ENCODE results near the gene EPHB3. TPM values are rescaled to one million over a fixed set of nuclear protein-coding genes. Genes with fewer than 3 reads are reported as not detected.
A peak's percentile ranks its signal among the peaks of the same experiment; 100 is the strongest.

Gene EPHB3
- polyA plus RNA-seq (2012; ENCODE audit: insufficient read depth, insufficient read length): not detected

DNA sequence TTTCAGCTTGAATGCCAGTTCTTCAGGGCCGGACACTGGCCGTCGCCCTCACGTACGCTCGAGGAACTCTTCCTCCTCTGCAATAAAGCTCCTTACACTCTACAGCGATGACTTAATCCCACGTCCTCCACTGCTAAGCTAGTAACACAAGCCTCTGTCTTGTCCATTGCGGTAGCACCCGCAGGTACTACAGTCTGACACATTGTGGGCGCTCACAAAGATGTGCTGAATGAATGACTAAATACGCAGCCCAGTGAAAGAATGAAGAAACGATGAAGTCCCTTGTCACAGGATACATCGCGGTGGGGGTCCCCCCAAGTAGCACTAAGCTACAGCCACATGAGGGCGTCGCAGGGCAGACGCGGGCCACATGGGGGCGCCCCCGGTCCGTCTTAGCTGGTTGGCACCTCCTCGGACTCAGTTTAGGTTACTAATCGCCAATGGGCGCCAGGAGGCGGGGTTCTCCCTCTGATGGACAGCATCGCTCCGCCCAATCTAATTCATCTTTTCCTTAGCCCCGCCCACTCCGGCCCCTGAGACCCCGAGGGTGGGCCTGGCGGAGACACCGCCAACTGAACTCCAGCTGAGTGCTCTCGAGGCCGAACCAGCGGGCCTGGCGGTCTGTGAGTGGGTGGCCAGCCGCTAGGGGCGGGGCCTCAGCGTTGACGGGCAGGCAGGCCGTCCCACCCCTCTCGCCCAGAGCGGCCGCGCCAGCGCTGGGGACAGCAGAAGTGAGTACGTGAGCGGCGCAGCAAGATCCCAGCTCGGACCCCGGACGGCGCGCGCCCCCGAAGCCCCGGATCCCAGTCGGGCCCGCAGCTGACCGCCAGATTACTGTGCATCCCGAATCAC lies at the start of gene EPHB3:
EPHB3 (plus strand) TSS at position 725 of the 852 bp plus-strand sequence. CDS start 451 bp downstream, outside the sequence.
- DNase-seq (ENCODE audit: low read depth, low spot score): peak; percentile 75
- no peak within 1 kb of the TSS for H3K4me3 ChIP-seq (ENCODE audit: low read length)

GRCh38 chr3:184512621-184513020 lies 49.0 kb upstream of the EPHB3 start:
- no peak overlapping the region for H3K4me3 ChIP-seq (ENCODE audit: low read length)
- DNase-seq (ENCODE audit: low read depth, low spot score): no peak

DNA sequence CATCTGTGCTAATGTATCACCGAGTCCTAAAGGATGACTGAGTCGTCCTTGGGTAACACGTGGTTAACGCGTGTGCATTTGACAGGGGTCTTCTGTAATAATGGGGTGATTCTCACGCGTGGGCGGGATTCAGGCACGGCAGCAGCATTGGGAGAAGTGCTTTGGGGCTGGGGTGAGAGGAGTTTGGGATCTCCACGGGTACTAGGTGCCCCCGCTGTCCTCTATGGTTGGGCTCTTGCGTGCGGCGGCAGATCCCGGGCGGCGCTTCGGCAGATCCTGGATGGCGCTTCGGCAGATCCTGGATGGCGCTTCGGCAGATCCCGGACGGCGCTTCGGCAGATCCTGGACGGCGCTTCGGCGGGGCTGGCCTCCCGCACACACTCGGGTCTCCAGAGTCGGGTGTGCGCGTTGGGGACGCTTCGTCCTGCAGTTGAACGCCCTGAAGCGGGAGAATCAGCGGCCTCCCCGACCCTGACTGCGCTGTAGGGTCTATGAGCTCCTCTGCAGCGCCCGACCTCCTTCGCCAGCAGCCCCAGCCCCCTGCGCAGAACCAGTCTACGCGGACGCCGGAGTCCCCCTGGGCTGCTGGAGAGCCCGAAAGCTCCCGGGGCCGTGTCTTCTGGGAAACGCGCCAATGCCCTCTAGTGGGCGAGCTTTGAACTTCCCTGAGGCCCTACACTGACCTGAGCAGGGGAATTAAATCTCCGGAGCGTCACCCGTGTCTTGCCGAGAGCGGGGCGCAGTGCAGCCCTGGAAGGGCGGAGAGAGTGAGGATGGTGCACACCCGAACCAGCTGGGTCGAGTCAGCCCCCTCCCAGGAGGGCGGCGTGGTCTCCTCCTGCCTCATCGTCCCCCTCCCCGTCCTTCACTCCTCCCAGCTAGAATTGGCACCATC lies 48.1 kb upstream of the EPHB3 start:
- peak; percentile 50 for DNase-seq (ENCODE audit: low read depth, low spot score)
- H3K4me3 ChIP-seq (ENCODE audit: low read length): no peak overlapping the region

GRCh38 chr3:184514171-184514490 lies 47.5 kb upstream of the EPHB3 start:
- no peak overlapping the region for H3K4me3 ChIP-seq (ENCODE audit: low read length)
- DNase-seq (ENCODE audit: low read depth, low spot score): no peak

- DNase-seq (ENCODE audit: low read depth, low spot score): no peak
- H3K4me3 ChIP-seq (ENCODE audit: low read length): no peak overlapping the region
Observed at GRCh38 chr3:184523825-184524615, 37.6 kb upstream of the EPHB3 start.

GRCh38 chr3:184524981-184525336 lies 36.6 kb upstream of the EPHB3 start:
- DNase-seq (ENCODE audit: low read depth, low spot score): peak; percentile 35
- H3K4me3 ChIP-seq (ENCODE audit: low read length): peak overlapping the region; percentile 66

- DNase-seq (ENCODE audit: low read depth, low spot score): no peak
- H3K4me3 ChIP-seq (ENCODE audit: low read length): peak overlapping the region; percentile 66
Observed at GRCh38 chr3:184525337-184526087, 36.1 kb upstream of the EPHB3 start.

DNA sequence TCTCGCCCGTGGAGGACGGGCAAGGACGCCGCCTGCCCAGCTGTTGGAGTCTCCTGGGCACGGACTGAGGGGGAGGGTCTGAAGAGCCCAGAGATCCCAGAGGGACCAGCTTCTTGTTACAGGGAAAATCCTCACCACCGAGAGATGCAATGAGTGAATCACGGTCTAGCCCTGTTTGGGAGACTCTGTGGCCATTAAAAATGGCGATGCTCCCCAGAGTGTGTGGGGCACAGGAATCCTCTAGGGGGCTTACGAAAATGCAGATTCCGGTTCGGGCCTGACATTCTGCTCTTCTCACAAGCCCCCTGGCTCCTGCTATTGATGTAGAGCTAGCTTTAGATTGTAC lies 35.5 kb upstream of the EPHB3 start:
- H3K4me3 ChIP-seq (ENCODE audit: low read length): no peak overlapping the region
- no peak for DNase-seq (ENCODE audit: low read depth, low spot score)

DNA sequence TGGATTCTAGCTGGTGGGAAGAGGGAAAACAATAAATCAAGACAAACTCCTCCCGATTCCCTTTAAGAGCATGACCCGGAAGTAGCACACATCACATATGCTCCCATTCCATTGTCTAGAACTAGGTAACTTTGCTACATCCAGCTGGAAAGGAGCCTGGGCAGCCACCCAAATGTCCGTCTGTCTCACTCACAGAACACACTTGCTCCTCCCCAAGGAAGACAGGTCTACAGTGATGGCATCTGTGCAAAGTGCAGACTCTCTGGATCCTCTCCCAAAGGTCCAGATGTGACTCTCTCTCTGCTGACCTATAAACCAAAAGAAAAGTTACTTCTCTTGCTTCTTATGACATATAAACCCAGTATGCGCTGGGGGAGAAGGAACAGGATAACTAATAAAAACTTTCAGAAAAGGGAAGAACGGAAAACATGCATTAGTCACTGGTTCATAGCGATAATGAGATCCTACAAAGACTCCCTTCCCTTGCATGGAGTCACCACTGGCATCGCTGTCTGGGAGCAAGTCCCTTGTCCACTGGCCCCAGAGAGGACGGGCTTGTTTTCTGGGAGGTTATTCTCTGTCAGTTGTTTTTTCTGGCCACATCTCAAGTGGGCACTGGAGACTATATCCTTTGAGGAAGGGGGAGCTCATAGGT lies 29.8 kb upstream of the EPHB3 start:
- H3K4me3 ChIP-seq (ENCODE audit: low read length): no peak overlapping the region
- DNase-seq (ENCODE audit: low read depth, low spot score): no peak

DNA sequence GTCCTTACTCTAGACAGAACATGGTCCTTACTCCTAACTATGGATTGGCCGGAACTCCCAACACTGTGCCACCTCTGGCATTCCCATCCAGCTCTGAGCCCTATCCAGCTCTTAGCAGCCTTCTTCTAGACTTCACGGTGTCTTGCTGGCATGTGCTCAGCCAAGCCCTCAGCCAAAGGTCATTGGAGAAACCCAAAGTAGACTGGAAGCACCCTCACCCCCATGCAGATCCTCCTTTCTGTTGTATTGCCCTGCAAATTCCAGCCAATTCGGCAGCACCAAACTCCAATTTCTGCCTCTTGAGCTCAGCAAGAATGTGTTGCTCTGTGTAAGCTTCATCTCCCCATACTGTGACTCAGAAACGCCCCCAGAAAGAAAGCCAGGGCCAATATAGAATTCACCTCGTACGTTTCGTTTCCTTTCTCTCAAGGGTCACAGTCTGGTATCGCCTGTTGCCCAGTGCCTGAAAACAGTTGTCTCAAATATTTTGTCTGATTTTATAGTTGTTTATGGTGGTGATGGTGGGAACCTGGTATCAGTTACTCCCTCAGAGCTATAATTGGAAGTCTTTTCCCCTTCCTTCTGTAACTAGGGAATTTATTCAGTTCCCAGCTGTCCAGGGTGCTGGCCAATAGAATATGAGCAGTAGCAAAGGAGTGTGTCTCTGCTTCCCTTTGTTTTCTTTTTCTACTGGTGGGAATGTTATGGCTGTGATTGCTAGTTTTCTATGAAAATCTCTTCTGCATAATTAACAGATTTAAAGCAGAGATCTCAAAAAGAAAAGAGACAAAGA lies 28.4 kb upstream of the EPHB3 start:
- H3K4me3 ChIP-seq (ENCODE audit: low read length): no peak overlapping the region
- DNase-seq (ENCODE audit: low read depth, low spot score): no peak

DNA sequence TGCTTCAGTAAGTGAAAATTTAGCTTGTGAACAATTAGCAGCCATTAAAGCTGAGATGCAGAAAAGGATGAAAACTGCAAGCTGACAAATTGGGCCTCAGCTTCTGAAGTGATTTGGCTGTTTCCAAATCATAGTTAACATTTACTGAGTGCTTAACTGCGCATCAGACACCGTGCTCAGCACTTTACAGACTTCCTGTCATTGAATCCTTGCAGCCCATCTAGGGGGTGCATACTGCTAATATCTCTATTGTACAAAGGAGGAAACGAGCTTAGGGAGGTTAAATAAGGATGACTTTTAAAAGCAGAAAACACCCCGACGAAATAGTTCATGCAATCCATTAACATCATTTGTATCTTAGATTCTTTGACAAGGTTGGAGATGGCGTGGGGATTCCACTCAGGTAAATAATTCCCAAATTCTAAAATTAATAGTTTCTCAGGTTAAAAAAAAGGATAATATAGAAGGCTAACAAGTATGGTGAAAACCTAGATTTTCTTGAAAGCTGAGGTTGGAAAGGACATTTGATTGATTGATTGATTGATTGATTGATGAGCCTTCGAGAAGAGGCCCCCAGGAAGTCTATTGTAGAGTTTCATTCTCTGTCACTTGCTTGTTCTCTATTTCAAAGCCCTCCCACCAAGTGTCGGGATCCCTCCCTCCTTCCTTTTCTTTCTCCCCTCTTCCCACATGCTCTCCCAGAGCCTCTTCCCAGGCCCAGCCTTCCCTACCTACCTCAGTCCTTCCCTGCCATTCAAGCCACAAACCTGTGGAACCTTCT lies 23.5 kb upstream of the EPHB3 start:
- no peak overlapping the region for H3K4me3 ChIP-seq (ENCODE audit: low read length)
- no peak for DNase-seq (ENCODE audit: low read depth, low spot score)

DNA sequence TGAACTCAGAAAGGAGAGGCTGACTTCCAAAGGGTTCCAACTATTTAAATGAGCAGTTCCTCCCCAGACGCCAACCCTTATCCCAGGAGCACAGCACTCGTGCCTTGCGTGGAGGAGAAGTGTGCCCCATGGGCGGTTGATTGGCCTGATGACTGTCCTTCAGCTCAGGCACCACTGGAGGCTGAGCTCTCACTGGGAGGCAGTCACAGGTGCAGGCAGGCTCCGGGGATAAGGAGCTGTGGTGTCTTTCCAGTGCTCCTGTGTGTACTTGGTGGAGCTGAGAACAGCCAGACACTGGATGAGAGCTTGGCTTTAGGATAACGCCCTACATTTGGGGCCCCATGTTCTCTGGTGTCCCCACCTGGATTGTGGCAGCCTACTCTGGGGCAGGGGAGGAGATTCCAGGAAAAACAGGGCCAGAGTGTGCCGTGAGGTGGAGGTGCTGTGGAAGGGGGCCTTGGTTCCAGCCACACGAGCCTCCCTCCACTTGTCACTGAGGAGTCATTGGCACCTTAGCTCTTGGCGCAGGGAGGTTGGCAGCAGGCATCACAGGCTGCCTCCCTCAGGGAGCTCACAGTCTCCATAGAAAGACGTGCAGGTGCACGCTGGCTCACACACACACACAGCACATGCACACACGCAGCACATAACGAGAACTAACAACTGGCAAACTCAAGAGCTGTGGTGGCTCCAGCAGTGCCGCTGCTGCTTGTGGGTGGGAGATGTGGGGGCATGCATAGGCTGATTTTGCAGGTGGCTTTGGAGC lies 22.7 kb upstream of the EPHB3 start:
- no peak overlapping the region for H3K4me3 ChIP-seq (ENCODE audit: low read length)
- DNase-seq (ENCODE audit: low read depth, low spot score): no peak

GRCh38 chr3:184539801-184540435 lies 21.7 kb upstream of the EPHB3 start:
- no peak overlapping the region for H3K4me3 ChIP-seq (ENCODE audit: low read length)

GRCh38 chr3:184540777-184541681 lies 20.6 kb upstream of the EPHB3 start:
- peak; percentile 54 for DNase-seq (ENCODE audit: low read depth, low spot score)
- no peak overlapping the region for H3K4me3 ChIP-seq (ENCODE audit: low read length)

More at GRCh38 chr3:184539801-184540435, 21.7 kb upstream of the EPHB3 start:
- no peak for DNase-seq (ENCODE audit: low read depth, low spot score)

Measured in Jurkat, Clone E6-1 (cell line).